HG02884 (cell line): Measurements from ENCODE around the gene KPNA3.

Source experiments
- ATAC-seq: cut with Tn5 transposase; IDR thresholded peaks from one replicate; pipeline ENCODE4 v1.9.1; 2021; ENCODE audit warnings: mild to moderate bottlenecking, moderate library complexity; ENCODE audit not compliant: unreplicated experiment

KPNA3 gene

DNA sequence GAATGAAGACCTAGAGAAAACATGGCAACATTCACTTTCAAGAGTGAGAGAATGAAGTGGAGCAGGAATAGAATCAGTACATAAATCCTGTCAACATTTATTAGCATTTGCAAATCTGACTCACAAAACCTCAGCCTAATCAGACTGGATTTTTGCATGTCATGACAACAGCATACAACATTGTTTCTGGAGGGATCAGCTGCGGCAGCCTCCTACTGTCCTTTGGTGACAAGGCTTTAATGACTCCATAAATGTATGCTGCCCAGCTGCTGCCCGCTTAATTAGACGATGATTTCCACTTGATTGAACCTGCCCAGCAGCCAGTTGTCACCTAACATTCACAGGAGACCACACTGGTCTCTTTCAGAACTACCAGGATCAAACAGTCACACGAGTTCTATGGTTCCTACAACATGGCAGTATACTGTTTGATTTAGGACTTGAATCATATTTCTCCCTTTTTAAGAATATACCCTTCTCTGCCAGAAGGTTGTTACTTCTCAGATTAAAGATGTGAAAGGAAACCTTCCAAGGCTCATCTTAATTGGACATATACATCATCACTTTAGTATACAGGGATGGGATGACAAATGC, 110.5 kb downstream of the KPNA3 start:
- ATAC-seq: no peak

DNA sequence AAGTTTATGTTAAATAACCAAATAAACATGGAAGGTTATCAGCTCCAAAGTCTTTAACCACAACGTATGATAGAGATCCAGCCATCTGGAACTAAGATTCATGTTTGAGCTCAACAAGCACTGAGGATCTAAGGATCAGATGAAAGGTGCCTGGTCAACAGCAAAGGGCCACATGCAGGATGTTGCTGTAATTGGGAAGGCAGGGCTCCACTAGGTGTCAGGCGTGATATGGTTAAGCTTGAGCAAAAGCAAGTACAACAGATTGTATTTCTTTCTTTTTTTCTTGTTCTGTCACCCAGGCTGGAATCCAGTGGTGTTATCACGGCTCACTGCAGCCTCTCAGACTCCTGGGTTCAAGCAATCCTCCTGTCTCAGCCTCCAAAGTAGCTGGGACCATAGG, 113.2 kb downstream of the KPNA3 start:
- ATAC-seq: no peak

DNA sequence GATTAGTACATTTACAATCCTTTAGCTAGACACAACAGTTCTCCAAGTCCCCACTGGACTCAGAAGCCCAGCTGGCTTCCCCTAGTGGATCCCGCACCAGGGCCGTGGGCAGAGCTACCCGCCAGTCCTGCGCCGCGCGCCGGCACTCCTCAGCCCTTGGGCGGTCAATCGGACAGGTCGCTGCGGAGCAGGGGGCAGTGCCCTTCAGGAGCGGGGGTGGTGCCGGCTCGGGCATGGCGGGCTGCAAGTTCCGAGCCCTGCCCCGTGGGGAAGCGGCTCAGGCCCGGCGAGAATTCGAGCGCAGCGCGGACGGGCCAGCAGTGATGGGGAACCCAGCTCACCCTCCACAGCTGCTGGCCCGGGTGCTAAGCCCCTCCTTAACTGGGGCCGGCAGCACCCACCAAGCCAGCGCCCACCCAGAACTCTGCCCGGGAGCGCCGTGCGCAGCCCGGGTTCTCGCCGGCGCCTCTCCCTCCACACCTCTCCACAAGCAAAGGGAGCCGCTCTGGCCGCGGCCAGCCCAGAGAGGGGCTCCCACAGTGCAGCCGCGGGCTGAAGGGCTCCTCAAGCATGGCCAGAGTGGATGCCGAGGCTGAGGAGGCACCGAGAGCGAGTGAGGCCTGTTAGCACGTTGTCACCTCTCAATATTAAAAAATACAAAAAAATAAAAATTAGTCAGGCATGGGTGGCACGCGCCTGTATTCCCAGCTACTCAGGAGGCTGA, 114.1 kb downstream of the KPNA3 start:
- ATAC-seq: no peak

DNA sequence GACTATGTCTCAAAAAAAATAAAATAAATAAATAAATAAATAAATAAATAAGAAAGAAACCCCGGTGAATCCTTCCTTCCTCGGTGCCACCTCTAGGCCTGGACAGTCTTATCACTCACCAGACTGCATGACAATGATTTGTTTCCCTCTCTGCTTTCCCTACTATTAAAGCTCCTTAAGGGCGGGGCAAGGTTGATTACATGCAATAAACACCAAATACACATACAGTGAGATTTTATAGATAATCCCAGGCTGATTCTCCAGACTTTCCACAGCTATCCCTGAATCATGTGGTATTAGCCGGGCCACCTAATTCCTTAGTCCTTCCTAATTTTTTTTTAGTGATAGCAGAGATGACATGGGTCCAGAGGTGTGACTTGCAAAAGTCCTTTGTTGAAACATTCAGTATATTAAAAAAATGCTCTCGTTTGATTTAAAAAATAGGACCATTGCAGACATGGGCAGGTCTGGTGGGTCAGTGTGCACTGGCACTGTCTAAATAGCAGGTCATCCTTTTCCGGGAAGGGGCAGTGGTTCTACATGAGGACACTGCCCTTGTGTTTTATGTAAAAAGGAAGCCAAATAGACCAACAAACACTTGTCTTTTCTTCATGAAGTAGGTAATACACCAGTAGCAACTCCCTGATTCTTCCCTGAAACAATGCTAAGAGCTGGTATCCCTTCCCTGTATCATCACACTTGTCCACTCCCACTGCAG, 115.7 kb downstream of the KPNA3 start:
- no peak for ATAC-seq

DNA sequence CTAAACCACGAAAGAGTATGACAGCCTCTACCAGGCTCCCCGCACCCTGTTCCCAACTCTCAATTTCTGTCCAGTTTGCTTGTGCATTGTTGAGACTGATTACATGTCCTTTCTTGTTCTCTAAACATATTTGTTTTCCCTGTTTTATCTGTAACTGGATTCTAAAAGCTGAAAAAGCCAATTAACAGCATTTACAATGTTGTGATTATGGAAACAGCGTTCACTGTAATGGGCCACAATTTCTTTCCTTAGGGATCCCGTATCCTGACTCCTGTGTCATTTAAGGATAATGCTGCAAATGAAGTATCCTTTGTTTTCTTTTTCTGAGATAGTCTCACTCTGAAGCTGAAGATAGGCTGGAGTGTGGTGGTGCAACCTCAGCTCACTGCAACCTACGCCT, 121.7 kb downstream of the KPNA3 start:
- no peak for ATAC-seq

DNA sequence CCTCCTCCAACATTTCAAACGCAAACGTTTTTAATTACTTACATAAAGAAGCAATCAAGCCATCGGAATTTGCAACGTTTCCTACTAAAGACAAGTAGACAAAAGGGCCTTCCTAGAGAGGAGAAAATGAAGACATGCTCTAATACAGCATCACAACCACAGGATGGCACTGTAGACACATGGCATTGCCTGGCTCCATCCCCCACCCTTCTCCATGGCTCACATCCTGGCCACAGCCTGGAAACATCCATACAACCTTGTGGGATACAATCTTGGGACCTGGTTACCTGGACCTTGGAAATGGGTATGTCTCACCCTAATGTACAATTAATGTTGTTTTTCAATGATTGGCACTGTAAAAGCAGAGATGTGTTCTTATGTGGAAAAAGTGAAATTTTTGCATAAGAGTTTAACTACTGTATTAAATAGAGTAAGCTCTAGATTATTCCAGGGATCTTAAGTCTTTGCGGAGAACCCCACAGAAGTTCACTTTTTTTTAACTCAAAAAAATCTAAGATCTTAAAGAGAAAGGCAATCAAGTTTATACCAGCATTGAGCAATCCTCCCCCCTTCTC, 122.7 kb downstream of the KPNA3 start:
- ATAC-seq: no peak

DNA sequence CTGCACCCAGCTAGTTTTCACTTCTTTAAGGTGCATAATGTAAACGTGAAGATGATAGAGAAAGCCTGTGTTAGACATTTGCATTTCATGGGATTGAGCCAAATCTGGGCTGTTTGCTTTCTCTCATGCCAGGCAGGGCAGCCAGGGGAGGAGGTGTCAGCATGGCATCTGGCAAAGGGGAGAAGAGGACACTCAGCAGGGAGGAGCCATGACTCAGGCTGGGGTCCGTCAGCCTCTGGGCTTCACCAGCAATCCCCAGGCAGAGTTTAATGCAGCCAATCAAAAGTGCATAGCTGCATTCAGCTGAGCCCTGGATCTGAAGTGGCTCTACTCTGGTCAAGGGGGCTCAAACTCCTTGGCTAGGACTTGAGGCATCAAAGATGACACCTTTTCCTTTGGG, 124.7 kb downstream of the KPNA3 start:
- no peak for ATAC-seq

DNA sequence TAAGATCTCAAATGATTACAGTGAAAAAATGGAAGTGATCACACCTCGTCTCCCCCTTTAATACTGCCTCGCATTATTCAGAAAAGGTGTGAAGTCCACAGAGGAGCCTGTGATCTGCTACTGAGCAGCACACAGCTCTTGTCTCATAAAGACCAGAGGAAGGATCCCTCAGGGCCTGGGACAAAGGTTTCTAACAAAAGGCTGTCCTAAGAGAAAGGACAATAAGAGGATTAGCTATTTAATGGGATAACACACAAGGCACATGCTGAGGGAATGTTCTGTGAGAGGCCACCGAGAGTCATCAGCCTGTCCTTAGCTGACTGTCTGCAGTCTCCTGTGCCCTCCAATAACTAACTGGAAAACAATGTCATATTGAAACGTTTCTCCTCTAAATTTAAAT, 127.9 kb downstream of the KPNA3 start:
- no peak for ATAC-seq

DNA sequence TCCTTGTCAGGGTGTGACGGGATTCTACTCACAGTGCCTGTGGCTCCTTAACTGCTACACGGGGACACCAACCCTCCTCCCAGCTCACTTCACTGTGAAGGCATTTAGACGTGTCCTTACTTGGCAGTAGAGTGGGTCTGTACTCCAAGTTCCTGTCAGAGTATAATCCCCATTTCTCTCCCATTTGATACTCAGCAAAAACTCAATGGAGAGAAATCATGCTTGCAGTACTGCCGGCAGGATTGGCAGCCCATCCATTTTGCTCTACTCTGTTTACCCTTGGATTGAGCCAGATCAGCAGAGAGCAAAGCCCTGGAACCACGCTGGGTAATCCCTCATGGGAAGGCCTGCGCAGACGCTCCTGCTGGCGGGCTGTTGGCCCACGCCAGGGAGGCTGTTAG, 135.2 kb downstream of the KPNA3 start:
- no peak for ATAC-seq

DNA sequence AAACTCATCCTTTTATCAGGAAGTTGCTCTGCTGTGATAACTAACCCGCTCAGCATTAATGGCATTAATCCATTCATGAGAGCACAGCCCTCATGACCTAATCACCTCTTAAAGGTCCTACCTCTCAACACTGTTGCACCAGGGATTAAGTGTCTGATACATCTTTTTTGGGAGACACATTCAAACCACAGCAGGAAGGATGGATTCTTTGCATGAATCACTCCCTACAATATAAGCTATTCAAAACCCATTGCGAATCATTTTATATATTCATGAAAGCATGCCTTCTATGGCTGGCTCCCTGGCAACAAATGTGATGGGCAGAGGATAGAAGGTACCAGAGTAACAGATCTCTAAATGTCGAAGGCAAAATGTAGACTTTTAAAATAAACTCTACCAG, 136.6 kb downstream of the KPNA3 start:
- no peak for ATAC-seq

DNA sequence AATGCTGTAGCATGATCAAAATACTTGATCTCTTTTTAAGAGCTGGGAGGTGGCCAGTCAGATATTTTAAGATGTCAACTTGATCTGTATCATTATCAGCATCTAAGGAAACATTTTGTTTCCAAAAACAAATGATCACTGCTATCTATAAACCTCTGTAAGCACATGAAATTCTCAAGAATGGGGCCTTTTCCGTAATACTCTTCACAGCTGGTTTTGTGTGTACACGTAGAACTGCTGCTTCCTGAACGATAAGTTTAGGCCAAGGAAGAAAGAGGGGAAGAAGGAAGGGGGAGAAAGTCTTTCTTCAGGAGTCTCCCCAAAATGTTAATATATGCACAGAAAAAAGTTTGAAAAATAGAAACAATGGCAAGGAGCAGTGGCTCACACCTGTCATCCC, 138.5 kb downstream of the KPNA3 start:
- ATAC-seq: no peak

DNA sequence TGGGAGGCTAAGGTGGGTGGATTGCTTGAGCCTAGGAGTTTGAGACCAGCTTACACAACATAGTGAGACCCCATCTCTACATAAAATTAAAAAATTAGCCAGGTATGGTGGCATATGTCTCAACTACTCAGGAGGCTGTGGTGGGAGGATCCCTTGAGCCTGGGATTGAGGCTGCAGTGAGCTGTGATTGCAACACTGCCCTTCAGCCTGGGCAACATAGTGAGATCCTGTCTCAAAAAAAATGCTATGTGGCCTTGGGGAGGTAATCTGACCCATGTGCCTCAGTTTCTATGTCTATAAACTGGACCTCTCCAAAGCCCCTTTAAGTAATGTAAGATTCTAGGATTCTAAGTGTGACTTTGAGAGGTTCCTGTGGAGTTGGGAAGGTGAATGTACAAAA, 139.0 kb downstream of the KPNA3 start:
- no peak for ATAC-seq

DNA sequence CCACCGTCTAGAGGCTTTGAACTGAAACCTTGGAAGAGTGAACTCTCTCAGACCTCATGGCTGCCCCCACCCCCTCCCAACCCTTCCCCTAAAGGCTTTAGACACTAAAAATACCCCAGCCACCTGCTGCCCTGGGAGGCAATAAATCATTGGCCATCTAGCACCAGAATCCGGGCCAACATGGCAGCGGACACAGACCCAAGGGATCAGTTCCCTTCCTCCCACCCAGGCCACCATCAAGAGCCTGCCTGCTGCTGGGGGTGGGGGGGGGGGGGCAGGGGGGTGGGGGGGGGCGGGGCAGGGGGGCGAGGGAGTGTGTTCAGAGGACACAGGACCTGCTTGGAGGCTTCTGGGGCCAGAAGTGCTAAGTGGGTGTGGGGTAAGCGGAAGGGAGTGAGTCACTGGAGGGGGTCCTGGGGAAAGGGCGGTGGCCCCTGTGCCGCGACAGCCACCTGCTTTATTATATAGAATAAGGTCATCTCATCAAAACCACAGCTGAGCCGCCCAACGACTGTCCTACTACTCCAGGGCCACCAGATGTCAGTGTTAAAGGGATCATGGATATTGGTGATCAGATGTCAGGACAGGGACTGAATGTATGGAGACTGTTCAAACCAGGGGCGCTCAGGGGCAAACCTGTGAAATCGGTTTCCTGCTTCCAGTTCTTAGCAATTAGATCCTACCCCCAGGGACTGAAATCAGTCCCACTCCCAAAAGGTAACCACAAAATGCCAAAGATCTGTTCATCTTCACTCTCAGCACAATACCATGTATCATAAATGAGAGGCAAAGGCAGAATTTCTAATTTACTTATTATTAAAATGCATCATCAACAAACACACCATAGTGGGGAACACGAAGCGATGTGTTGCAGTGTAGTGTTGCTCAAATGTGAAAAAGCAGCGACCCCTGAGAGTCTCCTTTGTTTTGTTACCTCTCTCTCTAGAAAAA, 139.9 kb downstream of the KPNA3 start:
- no peak for ATAC-seq

DNA sequence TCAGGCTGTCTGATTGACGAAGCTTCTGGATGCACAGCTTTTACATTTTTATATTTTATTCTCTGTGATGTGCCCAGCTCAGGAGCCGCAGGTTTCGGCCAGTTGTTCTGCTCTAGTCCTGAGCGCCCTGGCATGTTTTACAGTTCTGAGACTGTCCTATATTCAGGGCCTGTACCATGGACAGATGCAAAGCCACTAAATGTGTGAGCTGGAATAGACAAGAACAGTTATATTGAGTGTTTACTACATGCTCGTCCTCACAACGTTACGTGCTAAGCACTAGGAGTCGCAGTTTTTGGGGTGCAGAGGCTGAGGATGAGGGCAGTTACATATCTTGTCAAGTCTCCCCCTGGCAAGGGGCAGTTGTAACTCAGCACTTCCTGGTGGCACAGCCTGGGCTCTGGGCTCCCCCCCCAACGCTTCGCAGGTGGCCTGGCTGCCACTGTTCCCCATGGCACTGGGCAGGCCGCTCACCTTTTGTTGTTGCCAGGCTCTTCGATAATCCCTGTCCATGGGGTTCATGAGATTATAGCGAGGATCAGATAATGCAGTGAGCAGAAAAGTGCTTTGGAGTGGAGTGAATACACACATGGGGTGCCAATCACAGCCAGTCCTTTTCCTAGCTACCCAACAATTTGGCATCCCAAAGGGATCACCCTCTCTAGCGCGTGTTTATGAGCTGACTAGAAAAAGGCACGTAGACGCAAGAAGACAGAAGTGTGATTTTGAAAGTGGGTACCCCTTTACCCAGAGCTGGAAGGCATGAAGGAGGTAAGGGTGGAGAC, 140.7 kb downstream of the KPNA3 start:
- ATAC-seq: no peak

DNA sequence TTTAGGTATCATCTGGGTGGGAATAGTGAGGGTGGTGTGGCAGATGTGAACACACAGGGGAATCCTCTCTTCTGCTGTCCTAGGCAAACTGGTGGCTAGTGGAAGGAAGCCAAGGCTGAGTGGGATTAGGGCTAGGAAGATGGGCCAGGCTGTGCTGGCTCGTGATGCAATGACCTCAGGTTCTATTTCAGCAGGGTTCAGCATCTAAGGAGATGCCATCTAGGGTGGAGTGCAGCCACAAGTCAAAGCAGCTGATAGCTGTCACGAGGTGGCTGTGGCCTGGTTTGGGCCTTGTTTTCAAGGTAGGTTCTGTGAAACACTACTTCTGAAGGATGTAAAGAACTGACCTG, 142.5 kb downstream of the KPNA3 start:
- no peak for ATAC-seq
